Activated naive CD4-positive, alpha-beta T cell treated with Interleukin-2 at 50 U/mL for 16 hours (primary cell): ENCODE data around the gene DMD.
"Not testable (repeated sequence)": the region's sequence is repeated elsewhere in the genome, so short reads cannot be mapped to it uniquely, and the experiment has no call there.

Experiments used
- DNase-seq: peaks from one replicate; pipeline ENCODE4 v3.0.0-alpha.2; 2020

The DMD gene

DNA sequence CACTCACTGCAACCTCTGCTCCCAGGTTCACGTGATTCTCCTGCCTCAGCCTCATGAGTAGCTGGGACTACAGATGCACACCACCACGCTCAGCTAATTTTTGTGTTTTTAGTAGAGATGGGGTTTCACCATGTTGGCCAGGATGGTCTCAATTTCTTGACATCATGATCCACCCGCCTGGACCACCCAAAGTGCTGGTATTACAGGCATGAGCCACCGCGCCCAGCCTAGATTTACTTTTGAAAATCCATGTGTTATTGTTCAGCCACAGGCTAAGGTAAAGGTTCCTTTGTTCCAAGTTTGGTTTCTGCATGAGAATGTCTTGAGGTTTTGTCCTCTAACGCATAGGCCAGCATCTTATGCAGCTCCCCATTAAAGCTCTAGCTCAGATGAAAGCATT, 371.6 kb downstream of the DMD start:
- no peak for DNase-seq

DNA sequence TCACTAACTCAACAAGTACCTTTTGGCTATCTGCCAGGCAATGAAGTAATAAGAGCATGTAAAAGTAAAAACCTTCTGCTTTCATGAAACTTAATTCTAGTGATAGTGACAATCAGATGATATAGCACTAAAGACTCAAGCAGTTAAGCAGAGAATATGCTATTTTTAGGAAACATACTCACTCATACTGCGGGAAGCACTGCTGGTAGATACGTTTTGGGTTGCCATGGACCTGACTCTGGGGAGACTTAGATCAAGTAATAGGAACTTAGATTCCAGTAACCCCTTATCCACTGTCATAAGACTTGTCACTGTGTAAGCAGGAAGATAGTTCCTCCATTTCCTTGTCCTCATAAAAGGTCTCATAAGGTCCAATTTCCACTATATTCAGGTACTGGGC, 386.3 kb downstream of the DMD start:
- DNase-seq: no peak

DNA sequence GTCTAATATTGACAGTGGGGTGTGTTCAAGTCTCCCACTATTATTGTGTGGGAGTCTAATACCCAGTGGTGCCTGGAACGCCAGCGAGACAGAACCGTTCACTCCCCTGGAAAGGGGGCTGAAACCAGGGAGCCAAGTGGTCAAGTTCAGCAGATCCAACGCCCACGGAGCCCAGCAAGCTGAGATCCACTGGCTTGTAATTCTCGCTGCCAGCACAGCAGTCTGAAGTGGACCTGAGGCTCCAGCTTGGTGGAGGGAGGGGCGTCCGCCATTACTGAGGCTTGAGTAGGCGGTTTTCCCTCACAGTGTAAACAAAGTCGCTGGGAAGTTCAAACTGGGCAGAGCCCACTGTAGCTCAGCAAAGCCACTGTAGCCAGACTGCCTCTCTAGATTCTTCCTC, 407.3 kb downstream of the DMD start:
- DNase-seq: no peak

DNA sequence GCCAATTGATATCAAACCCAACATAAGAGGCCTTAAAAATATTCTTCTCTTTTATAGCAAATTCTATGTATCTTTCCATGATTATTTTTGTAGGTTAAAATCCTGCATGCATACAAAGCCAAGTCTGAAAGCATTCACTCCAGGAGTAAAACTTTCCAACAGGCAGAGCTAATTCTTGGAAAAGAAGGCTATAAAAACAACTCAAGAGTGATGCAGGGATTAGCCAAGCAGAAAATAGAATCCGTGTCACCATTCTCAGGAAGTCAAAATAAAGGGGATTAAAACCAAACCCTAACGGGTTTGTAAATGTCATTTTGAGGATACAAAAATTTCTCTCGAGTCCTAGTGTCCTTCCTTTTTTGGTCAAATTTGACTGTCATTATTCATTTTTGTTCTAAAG, 412.4 kb downstream of the DMD start:
- DNase-seq: no peak

DNA sequence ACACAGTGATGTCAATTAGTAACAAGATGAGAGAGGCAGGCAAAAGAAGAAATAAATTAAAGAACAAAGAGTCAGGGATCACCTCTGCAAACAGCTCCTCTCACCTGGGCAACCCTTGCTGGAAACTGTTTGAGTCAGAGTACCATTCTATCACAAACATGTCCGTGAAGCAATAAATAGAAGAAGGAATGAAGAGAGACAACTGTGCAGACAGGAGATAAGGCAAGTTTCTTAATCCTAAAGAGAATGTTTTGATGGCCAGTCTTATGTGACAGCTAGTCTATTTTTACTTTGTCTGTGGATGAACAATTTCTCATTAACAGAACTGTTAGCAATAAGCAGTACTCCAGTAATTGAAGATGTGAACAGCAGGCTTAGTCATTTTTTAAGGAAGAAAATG, 422.4 kb downstream of the DMD start:
- no peak for DNase-seq

DNA sequence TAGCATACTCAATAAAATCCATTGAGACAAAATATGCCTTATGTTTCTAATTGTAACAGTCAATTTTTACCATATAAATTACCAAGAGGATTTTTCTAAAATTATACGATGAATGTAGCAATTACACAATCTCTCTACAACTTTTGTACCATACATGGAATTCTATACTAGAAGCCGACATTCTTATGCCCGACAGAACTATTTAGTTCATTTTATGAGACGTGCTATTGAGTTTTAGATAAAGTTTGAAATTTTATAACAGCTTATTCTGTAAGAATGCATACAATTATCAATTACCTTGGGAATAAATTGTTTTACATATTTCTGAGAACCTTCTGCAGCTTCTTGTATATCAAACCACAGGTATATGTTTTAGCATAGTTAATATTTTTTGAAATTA, 431.2 kb downstream of the DMD start:
- no peak for DNase-seq

DNA sequence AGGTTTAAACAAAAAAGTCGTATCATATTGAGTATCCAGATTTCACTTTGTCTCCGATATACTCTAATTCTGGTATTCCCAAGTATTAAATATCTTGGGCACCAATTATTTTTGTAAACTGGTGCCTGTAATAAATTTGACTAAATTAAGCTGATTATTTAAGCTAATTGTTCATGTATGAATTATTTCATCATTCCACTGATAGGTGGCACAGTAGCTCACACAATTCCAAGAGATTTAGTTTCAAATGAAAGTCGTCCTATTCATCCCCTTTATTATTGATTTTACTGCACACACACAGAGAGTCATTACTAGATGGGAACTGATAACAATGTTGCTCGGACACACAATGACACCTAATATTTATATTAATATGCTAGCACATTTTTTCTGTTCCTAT, 432.4 kb downstream of the DMD start:
- DNase-seq: no peak

DNA sequence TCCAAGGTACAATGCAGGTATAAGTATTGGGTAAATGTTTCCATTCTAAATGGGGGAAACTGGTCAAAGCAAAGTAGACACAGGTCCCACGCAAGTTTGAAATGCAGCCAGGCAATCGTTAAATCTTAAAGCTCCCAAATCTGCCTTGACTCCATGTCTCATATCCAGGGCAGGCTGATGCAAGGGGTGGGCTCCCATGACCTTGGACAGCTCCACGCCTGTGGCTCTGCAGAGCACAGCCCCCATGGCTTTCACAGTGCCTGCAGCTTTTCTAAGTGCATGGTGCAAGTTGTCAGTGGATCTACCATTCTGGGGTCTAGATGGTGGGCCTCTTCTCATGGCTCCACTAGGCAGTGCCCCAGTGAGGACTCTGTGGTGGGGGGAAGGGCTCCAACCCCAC, 436.4 kb downstream of the DMD start:
- DNase-seq: no peak

DNA sequence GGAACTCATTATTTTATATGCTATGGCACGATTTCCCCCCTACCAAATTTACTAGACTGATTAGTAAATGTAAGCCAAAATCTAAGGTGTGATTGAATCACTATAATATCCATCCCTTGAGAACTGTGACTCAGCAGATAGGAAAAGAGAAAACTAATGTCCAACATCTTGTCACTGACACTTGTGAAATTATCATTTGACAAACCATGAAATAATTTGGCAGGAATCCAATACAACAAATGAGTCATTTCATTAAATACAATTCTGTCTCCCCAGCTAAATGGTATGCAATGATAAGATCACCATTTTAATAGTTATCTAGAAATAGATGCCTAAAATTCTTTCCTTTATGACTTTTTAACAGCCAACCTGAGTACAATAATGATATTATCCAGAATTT, 462.3 kb downstream of the DMD start:
- no peak for DNase-seq

DNA sequence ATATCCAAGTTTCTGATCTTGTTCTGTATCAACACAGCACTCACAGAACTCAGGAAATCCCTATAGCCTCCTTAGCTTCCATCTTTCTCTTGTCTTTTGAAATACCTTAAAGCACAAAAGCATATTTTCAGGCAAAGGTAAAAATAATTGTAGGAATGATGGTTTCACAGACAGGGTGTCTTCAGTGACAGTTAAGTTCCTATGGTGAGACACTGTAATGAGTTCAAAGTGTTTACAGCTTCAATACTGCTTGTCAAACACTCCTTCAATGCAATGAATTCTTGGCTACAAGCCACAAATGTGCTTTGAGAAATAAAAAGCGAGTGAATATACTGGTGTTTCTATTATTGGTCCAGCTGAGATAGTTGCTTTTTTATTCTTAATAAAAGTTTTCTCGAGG, 466.0 kb downstream of the DMD start:
- DNase-seq: no peak

DNA sequence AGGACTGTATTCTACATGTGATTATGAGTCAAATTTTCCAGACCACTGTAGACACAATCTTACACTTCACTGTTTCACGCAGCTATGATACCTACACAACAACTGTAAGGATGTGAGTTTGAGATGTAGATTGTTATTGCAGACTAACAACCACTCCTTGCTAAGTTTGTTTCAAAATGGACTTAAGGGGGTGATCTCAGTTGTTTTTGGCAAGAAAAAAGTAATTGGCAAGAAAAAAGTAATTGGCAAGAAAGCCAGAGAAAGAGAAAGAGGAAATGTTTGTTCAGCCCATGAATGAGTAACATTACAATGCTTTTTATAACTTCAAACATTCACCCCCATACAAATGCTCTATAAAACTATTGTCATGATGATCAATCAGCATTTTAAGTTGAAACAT, 466.4 kb downstream of the DMD start:
- no peak for DNase-seq

DNA sequence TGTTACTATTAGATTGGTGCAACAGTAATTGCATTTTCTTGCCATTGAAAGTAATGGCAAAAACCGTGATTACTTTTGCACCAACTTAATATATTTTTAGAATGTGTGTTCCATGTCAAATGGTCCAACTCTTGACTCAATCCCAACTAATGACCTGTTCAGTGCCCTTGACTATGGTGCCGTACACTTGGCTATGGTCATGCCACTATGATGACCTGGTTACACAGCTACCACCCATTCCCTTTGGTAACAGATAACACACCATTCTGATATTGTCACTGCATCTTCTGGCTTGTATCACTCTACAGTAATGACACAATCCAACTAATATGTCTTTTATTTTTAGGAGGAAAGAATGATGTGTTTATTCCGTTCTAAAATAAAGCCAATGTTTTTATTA, 469.4 kb downstream of the DMD start:
- no peak for DNase-seq

DNA sequence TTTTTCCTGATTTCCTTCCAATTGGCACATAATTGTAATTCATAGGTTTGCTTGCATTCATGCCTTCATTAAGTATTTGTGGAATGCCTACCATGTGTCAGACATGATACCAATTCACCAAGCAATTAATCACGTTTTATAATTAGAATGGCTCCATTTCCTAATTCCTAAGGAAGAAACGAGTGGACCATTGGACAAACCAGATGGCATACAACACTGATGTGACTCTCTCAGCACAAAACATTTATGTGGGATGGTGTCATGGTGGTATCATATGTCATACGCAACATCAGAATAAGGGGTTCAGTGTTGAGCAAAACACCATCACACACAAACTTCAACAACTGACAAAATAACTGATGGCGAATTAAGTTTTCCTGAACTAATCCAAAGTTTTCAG, 502.8 kb downstream of the DMD start:
- DNase-seq: no peak

DNA sequence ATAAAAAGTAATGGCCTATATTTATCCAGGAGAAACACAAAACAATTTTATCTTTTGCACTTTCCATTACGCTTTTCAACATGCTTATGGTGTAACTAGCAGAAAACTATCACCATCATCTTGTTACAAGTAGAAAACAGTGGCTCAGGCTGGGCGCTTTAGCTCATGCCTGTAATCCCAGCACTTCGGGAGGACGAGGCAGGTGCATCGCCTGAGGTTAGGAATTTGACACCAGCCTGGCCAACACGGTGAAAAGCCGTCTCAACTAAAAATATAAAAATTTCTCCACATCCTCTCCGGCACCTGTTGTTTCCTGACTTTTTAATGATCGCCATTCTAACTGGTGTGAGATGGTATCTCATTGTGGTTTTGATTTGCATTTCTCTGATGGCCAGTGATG, 506.0 kb downstream of the DMD start:
- DNase-seq: not testable (repeated sequence)

DNA sequence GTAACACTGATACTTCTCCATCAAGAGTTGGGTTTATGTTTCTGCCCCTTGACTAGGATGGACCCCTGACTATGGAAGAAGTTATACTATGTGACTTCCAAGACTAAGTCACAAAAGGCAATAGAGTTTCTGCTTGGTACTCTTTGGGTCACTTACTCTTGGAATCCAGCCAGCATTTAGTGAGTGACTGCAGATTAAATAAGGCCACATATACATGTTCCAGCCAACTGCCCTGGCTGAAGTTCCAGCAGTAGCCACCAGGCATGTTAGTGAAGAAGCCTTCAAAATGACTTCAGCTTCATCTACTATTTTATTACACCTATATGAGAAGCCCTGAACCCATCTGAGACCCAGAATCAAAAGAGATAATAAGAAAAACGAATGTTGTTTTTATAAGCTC, 524.0 kb downstream of the DMD start:
- DNase-seq: no peak

DNA sequence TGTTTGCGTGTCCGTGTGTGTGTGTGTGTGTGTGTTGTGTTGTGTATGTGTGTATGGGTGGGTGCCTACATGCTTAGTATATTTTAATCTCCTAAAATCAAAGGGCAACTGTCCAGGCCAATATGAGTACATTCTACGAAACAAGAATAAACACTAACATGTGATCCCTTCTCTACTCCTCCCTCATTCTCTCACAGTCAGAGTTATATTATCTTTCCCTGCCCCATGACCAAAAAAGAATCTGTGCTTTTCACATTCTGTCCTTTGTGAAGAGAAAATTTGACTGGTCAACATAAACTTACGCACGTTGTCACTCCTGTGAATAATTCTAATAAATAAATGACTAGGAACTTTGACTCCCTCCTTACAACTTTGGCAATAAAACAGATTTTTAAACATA, 532.9 kb downstream of the DMD start:
- DNase-seq: no peak

DNA sequence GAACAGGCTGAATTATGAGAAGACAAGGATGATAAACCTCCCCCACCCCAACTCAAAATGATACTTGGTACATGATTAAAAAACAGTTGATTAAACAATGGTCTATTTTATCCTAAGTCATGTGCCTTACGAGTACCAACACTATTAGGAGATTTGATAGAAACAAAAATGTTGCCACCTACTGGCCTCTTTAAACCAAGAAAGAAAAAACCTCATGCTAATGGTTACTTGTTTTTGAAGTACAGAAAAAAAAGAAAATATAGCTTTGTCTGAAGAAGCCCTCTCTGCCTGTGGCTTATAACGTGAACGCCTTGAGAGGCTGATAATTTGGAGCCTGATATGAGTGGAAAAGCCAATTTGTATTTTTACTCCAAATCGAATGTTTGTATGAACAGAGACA, 538.2 kb downstream of the DMD start:
- no peak for DNase-seq

DNA sequence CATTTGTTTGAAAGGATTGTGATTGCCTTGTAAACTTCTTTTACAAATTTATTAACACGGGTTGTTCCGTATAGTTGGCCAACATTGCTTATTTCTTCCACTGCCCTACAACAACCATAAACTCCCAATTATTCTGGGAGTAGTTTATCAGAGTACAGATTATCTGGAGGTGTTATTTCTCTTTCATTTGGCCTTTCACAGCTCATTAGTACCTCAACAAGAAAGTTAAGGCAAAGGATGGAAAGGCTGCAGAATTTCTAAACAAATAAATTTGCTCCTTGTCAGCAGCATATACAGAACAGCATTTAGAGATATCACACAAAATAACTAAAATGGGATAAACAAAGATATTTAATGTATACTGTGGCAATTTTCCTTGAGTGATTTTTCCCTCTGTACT, 548.8 kb downstream of the DMD start:
- no peak for DNase-seq

DNA sequence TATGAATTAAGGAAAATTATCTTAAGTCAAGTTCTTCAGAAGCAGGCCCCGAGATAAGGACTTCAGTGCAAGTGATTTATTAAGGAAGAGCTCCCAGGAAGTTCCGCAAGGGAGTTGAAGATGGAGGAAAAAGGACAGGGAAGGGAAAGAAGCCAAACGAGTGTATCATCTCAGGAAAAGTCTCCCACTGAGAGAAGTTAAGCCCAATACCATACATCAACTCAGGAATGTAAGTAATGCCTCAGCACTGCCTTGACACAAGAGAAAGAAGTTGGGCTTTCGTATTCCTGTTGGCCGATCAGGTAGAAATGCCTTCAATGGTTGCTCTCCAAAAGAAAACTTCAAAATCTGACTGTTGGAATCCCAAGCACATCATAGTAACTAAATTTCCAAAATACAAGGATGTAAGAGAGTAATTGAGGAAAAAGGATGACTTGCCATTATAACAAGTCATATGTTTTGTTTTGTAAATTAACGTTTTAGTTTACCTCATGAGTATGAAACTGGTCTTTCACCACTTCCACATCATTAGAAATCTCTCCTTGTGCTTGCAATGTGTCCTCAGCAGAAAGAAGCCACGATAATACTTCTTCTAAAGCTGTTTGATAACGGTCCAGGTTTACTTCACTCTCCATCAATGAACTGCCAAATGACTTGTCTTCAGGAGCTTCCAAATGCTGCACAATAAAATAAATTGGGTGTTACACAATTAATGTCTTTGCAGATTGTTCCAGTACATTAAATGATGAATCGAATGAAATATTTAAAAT, 566.7 kb downstream of the DMD start:
- DNase-seq: no peak

DNA sequence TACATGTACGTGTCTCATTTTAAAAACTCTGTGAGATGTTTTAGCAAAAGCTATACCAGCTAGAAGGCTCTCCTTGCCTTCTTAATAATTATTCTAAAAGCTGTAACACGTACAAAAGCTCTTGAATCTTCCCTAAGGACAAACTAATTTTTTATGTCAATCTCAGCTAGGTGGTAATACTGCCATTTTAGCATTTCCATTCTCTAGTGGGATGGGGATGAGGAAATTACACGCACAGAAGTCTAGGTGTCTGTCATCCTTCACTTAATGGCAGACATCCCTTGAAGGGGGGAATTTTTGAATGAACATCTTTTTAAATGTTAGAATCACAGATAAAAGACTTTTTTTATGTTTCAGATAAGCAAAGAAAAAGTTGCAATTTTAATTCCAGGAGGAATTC, 569.1 kb downstream of the DMD start:
- no peak for DNase-seq

DNA sequence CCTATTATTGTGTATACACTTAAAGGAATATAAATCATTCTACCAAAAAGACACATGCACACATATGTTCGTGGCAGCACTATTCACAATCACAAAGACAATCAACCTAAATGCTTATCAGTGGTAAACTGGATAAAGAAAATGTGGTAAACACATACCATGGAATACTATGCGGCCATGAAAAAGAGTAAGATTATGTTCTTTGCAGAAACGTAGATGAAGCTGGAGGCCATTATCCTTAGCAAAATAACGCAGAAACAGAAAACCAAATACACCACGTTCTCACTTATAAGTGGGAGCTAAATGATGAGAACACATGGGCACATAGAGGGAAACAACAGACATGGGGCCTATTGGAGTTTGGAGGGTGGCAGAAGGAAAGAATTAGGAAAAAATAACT, 593.2 kb downstream of the DMD start:
- DNase-seq: no peak

DNA sequence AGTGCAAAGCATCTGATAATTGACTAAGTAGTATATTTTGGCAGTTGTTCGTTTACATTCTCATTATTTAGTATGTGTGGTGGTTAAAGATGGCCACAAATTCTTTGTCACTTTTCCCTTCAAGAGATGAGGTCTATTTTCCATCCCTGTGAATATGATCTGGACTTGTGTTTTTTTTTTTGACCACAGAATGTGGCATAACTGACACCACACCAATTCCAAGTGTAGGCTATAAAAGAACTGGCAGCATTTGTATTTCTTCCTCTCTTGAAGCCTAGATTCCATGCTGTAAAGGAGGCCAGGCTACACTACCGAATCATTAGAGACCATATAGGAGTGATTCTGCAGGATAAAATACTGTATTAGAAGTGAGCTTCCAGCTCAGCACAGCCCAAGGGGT, 596.6 kb downstream of the DMD start:
- no peak for DNase-seq

DNA sequence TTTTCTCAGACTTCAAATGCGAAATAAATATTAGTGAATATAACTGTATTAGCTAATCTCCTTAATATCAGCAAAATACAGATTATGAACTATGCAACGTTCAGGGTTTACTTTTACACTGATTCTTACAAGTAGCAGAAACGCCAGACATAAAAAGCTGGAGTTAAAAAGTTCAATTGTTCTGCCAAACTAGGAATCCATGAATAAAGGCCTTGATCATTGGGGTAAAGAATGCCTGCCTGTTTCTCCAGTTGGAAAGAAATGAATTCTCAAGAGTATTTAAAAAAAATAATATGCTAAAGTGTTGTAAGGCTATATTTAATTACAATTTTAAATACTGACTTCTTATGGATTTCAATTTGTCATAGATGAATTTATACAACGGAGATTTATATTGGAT, 612.2 kb downstream of the DMD start:
- DNase-seq: no peak

DNA sequence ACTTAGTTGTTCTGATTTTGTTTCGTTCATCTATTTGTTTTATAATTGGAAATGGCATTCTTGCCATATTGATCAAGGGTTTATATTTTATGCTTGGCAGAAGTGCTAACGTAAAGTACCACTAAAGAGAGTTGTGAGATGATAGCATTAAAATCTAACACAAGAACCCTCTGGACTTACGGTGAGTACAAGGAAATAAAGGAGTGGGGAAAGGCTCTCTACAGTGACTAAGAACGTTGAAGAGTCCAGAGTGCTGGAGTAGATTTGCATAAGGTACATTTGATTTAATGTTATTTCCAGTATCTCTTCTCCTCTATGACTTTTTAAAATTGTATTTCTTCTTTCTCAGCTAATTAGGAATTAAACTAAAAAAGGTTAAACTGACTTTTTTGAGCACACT, 612.6 kb downstream of the DMD start:
- no peak for DNase-seq

DNA sequence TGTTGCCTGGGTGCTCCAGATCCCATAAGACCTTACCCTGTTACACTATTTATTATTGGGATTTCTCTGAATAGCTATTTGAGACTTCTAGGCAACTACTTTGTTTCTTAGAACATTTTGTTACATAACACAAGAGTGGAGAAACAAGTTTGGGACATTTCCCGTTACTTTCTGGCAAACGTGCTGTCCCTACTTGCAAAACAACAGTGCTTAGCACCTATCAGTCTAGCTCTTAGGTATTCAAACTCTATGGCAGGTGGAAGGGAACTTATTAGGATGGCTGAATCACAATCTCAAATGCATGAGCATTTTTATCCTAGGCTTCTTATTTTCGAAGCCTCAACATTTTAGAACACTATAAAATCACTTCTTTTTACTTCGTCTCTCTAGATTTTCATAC, 613.6 kb downstream of the DMD start:
- DNase-seq: no peak

DNA sequence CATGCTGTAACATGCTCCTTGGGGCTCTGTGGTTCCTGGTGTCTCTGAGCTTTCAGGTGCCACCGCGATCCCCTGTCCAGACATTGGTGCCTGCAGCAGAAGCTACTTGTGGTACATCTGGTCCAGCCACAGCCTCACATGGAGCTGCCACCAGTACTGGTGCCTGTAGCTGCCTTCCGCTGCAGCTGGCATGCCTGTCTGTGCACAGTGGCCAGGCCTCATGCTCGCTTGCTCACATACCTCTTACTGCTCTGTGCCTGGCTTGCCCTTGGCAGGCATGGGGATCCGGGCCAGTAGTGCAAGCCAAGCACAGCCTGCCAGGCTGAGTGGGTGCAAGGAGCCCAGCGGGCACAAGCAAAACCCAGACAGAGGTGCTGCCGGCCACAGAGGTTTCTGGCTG, 618.6 kb downstream of the DMD start:
- DNase-seq: no peak
